Transverse colon (tissue), 4 donors: ENCODE data around the gene OR2L5.

Experiments
- EP300 ChIP-seq: sonication (generic); formaldehyde crosslinking; IDR thresholded peaks from one replicate; pipeline ENCODE4 v1.6.1; 2017; ENCODE audit warnings: antibody characterized with exemption, low read depth
- POLR2A ChIP-seq: fragments of 450-650 bp; IDR thresholded peaks from one replicate; pipeline ENCODE4 v1.6.1; 2016; ENCODE audit warnings: antibody characterized with exemption, mild to moderate bottlenecking, moderate library complexity
- POLR2AphosphoS5 ChIP-seq, 3 donors: sonication (generic); formaldehyde crosslinking; IDR thresholded peaks; one replicate each; pipeline ENCODE4 v1.6.1; 2016; ENCODE audit warnings: antibody characterized with exemption in 3 of 3
- TF ChIP-seq, protein P1 (sequence below), 5 experiments: fragments of 200-600 bp in 3 of 5; fragments of 450-650 bp in 2 of 5; sonication (generic) in 3 of 5; IDR thresholded peaks; 1 replicate in 2 of 5; 2 replicates in 3 of 5; pipeline ENCODE4 v1.5.1; 2016 to 2017; ENCODE audit warnings: antibody characterized with exemption in 5 of 5, inconsistent platforms in 3 of 5, mild to moderate bottlenecking in 2 of 5, moderate library complexity in 1 of 5

DNA sequence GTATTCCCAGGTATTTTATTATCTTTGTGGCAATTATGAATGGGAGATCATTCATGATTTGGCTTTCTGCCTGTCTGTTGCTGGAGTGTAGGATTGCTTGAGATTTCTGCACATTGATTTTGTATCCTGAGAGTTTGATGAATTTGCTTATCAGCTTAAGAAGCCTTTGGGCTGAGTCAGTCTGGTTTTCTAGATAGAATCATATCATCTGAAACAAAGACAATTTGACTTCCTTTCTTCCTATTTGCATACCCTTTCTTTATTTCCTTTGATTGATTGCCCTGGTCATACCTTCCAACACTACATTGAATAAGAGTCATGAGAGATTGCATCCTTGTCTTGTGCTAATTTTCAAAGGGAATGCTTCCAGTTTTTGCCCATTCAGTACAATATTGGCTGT lies 41.2 kb downstream of the OR2L5 start:
- TF ChIP-seq, protein P1, sequence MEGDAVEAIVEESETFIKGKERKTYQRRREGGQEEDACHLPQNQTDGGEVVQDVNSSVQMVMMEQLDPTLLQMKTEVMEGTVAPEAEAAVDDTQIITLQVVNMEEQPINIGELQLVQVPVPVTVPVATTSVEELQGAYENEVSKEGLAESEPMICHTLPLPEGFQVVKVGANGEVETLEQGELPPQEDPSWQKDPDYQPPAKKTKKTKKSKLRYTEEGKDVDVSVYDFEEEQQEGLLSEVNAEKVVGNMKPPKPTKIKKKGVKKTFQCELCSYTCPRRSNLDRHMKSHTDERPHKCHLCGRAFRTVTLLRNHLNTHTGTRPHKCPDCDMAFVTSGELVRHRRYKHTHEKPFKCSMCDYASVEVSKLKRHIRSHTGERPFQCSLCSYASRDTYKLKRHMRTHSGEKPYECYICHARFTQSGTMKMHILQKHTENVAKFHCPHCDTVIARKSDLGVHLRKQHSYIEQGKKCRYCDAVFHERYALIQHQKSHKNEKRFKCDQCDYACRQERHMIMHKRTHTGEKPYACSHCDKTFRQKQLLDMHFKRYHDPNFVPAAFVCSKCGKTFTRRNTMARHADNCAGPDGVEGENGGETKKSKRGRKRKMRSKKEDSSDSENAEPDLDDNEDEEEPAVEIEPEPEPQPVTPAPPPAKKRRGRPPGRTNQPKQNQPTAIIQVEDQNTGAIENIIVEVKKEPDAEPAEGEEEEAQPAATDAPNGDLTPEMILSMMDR (IDR thresholded peaks at IDR 0.05), result no peak
- no peak for TF ChIP-seq EP300
- no peak for TF ChIP-seq POLR2AphosphoS5 (IDR thresholded peaks at IDR 0.05)
- no peak for TF ChIP-seq POLR2A
